Gastrocnemius medialis (tissue), 4 donors: ENCODE measurements around the gene SSR2. TPM values are rescaled to one million over a fixed set of nuclear protein-coding genes. Genes with fewer than 3 reads are reported as not detected.
A peak's percentile ranks its signal among the peaks of the same experiment; 100 is the strongest.

ENCODE experiments used
- ATAC-seq, 2 donors: fragments of 150-250 bp; one replicate each; pipeline ENCODE4 v1.9.1; 2016
- DNase-seq, 2 donors: peaks; one replicate each; pipeline ENCODE4 v3.0.0-alpha.2; 2019
- H3K27ac ChIP-seq, 4 donors: fragments of 200-600 bp; sonication (generic); 1 replicate in 1 of 4; 2 replicates in 3 of 4; pipeline ENCODE4 v1.5.1; 2016 to 2018; ENCODE audit warnings: mild to moderate bottlenecking in 2 of 4, moderate library complexity in 1 of 4
- H3K27me3 ChIP-seq, 3 donors: fragments of 200-600 bp; sonication (generic) in 2 of 3; 1 replicate in 1 of 3; 2 replicates in 2 of 3; pipeline versions ENCODE4 v1.5.1 to v1.6.0; 2016 to 2019; ENCODE audit warnings: mild to moderate bottlenecking in 1 of 3, moderate library complexity in 1 of 3
- H3K36me3 ChIP-seq, 2 donors: fragments of 200-600 bp; sonication (generic) in 1 of 2; one replicate each; pipeline ENCODE4 v1.5.1; 2017 to 2018
- H3K4me1 ChIP-seq, 2 donors: fragments of 200-600 bp; sonication (generic) in 1 of 2; one replicate each; pipeline ENCODE4 v1.5.1; 2016 to 2017; ENCODE audit warnings: mild to moderate bottlenecking in 2 of 2
- H3K4me3 ChIP-seq, 4 donors: fragments of 200-600 bp; sonication (generic) in 3 of 4; 1 replicate in 1 of 4; 2 replicates in 3 of 4; pipeline ENCODE4 v1.5.1; 2016 to 2019; ENCODE audit warnings: mild to moderate bottlenecking in 2 of 4
- H3K9me3 ChIP-seq, 3 donors: fragments of 200-600 bp; sonication (generic) in 2 of 3; 1 replicate in 1 of 3; 2 replicates in 2 of 3; pipeline ENCODE4 v1.5.1; 2016 to 2019
- POLR2A ChIP-seq, 2 donors: fragments of 450-650 bp; IDR thresholded peaks; one replicate each; pipeline ENCODE4 v1.6.1; 2017; ENCODE audit warnings: antibody characterized with exemption in 2 of 2, mild to moderate bottlenecking in 2 of 2, moderate library complexity in 2 of 2
- in situ Hi-C, 4 donors: fragments of 200-750 bp; cut with MboI; loops; one replicate each; pipeline versions ENCODE4 v1.15.0 to v1.8.0; 2017; ENCODE audit warnings: low sequenced_read_pairs in 4 of 4
- intact Hi-C: fragments of 100-400 bp; cut with DNase I; formaldehyde crosslinking; loops from one replicate; pipeline ENCODE4 v1.15.1; 2023; ENCODE audit warnings: low total_unique reads
- total RNA-seq, 4 donors: library from RNA; depleted of rRNA; stranded (reverse); fragments of >200 nt; gene quantifications; one replicate each; pipeline versions ENCODE4 v1.1.0 to v1.2.3, GENCODE V29; 2016
- TF ChIP-seq, protein P1 (sequence below), 5 experiments: fragments of 450-650 bp in 3 of 5; fragments of 200-600 bp in 2 of 5; sonication (generic) in 2 of 5; IDR thresholded peaks in 4 of 5; conservative IDR thresholded peaks in 1 of 5; 1 replicate in 4 of 5; 2 replicates in 1 of 5; pipeline ENCODE4 v1.5.1; 2016 to 2019; ENCODE audit warnings: antibody characterized with exemption in 5 of 5, mild to moderate bottlenecking in 3 of 5, moderate library complexity in 3 of 5

The SSR2 gene
- total RNA-seq = 100 to 1,000 TPM in 2 of 4 donors, 10 to 100 TPM in 2; 70.6 to 118 (median 108) TPM

GRCh38 chr1:156020293-156021092 lies at the start of gene SSR2:
Gene SSR2, minus strand, starts transcription at chr1:156020951. Its CDS starts 784 bp downstream, at chr1:156020167.
- ATAC-seq (peak; percentile 100), DNase-seq (peak; percentile 86 to 87)
- Histone ChIP-seq H3K27ac (peak within 1 kb of the TSS; percentile 86 to 90 (median 88)), H3K27me3 (no peaks in the 10 kb centered on the region), H3K9me3 (no peaks in the 10 kb centered on the region), H3K4me1 (peaks cover 8 to 10% of the 10 kb centered on the region in 2 donors), H3K4me3 (peak within 1 kb of the TSS; percentile 72 to 94 (median 91)), H3K36me3 (peaks cover 0 to 36% of the 10 kb centered on the region in 2 donors)
- TF ChIP-seq POLR2A (IDR thresholded peaks at IDR 0.05) = peak in 1 of 2 donors; percentile 39
- TF ChIP-seq, protein P1, sequence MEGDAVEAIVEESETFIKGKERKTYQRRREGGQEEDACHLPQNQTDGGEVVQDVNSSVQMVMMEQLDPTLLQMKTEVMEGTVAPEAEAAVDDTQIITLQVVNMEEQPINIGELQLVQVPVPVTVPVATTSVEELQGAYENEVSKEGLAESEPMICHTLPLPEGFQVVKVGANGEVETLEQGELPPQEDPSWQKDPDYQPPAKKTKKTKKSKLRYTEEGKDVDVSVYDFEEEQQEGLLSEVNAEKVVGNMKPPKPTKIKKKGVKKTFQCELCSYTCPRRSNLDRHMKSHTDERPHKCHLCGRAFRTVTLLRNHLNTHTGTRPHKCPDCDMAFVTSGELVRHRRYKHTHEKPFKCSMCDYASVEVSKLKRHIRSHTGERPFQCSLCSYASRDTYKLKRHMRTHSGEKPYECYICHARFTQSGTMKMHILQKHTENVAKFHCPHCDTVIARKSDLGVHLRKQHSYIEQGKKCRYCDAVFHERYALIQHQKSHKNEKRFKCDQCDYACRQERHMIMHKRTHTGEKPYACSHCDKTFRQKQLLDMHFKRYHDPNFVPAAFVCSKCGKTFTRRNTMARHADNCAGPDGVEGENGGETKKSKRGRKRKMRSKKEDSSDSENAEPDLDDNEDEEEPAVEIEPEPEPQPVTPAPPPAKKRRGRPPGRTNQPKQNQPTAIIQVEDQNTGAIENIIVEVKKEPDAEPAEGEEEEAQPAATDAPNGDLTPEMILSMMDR (IDR thresholded peaks at IDR 0.05 in 4 of 5, conservative IDR thresholded peaks at IDR 0.05 in 1 of 5) = no peak
- in situ Hi-C loops = no loop called here
- intact Hi-C loops = loop anchor here (1.0 kb wide), 1 partner anchor 34 kb away; the partner anchor contains the start of gene LAMTOR2

DNA sequence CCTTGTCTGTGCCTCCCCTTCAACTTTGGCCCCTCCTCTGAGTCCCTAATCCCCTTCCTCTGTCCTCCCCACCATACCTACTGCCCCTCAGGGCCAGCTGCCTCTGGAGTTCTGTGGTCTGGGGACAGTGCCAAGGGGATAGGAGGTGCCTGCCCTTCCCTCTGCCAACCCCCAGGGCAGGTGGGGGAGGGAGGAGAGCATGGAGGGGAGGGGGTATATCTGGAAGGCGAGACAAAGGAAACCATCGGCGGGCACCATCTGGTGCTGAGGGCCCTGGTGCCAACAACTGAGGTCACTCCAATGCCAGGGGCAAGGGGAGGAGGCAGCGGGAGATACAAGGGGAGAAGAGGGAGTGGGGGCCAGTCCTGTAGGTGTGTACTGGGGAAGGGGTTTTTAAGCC lies 49.8 kb upstream of the SSR2 start:
- Histone ChIP-seq H3K9me3 (no peaks in the 10 kb centered on the region), H3K36me3 (no peaks in the 10 kb centered on the region), H3K4me1 (peaks cover 6 to 9% of the 10 kb centered on the region in 2 donors), H3K4me3 (no peak overlapping the region), H3K27ac (no peak overlapping the region), H3K27me3 (no peaks in the 10 kb centered on the region)
- in situ Hi-C loops = loop anchor here in 1 of 4 donors (25.0 kb wide), 1 partner anchor 667 kb away; the partner anchor contains the start of genes ISG20L2, METTL25B and MRPL24
- ATAC-seq (no peak), DNase-seq (no peak)
- TF ChIP-seq, protein P1 (IDR thresholded peaks at IDR 0.05 in 4 of 5, conservative IDR thresholded peaks at IDR 0.05 in 1 of 5) = no peak
- TF ChIP-seq POLR2A (IDR thresholded peaks at IDR 0.05) = no peak
- intact Hi-C loops = no loop called here

- Histone ChIP-seq H3K9me3 (no peaks in the 10 kb centered on the region), H3K36me3 (no peaks in the 10 kb centered on the region), H3K4me1 (peaks cover 0 to 9% of the 10 kb centered on the region in 2 donors), H3K27ac (no peak overlapping the region), H3K4me3 (no peak overlapping the region), H3K27me3 (no peaks in the 10 kb centered on the region)
- intact Hi-C loops (no loop called here), in situ Hi-C loops (loop anchor here in 1 of 4 donors (25.0 kb wide), 1 partner anchor 668 kb away; the partner anchor contains the start of genes ISG20L2, METTL25B and MRPL24)
- ATAC-seq = peak in 1 of 2 donors; percentile 13
- no peak for TF ChIP-seq POLR2A (IDR thresholded peaks at IDR 0.05)
- TF ChIP-seq, protein P1 (IDR thresholded peaks at IDR 0.05 in 4 of 5, conservative IDR thresholded peaks at IDR 0.05 in 1 of 5) = no peak
- no peak for DNase-seq
Observed at GRCh38 chr1:156069490-156070455, 49.0 kb upstream of the SSR2 start.

GRCh38 chr1:156067262-156067661 lies 46.5 kb upstream of the SSR2 start:
- intact Hi-C loops = no loop called here
- in situ Hi-C loops = loop anchor here in 1 of 4 donors (25.0 kb wide), 1 partner anchor 670 kb away; the partner anchor contains the start of genes ISG20L2, METTL25B and MRPL24
- Histone ChIP-seq H3K9me3 (no peaks in the 10 kb centered on the region), H3K4me3 (no peak overlapping the region), H3K4me1 (peaks cover 0 to 9% of the 10 kb centered on the region in 2 donors), H3K36me3 (no peaks in the 10 kb centered on the region), H3K27ac (no peak overlapping the region), H3K27me3 (no peaks in the 10 kb centered on the region)
- TF ChIP-seq POLR2A (IDR thresholded peaks at IDR 0.05) = no peak
- TF ChIP-seq, protein P1 (IDR thresholded peaks at IDR 0.05 in 4 of 5, conservative IDR thresholded peaks at IDR 0.05 in 1 of 5) = no peak
- DNase-seq (no peak), ATAC-seq (no peak)
